H1 (cell line): ENCODE results near the gene PTPRD. TPM values are rescaled to one million over a fixed set of nuclear protein-coding genes. Genes with fewer than 3 reads are reported as not detected.

Experiments used
- CTCF ChIA-PET: fragments of 300-600 bp; sonication (Branson Sonifier 250); formaldehyde crosslinking; loops from one replicate; lab custom pipeline; 2021; ENCODE audit not compliant: partially characterized antibody; lab: Charles Lee
- POLR2A ChIA-PET: fragments of 300-600 bp; sonication (Branson Sonifier 250); formaldehyde crosslinking; loops from one replicate; lab custom pipeline; 2021; ENCODE audit warnings: inconsistent platforms; ENCODE audit not compliant: partially characterized antibody; lab: Charles Lee
- DNase-seq, 2 experiments: peaks; one replicate each; pipeline versions ENCODE4 v3.0.0 to v3.0.0-alpha.2; 2010 to 2022; ENCODE audit warnings: low spot score in 2 of 2, low read depth in 1 of 2, mixed read lengths in 1 of 2
- FAIRE-seq: peaks from 2 replicates; lab custom pipeline; 2011; peaks lifted over from hg19 to GRCh38; lab: Jason Lieb, UNC
- H2AFZ ChIP-seq: 2 replicates; pipeline ENCODE4 v1.8.1; 2012; ENCODE audit warnings: low read length, inconsistent platforms
- H2AK5ac ChIP-seq: 2 replicates; pipeline ENCODE4 v1.6.1; 2013; ENCODE audit warnings: low read depth, low read length
- H2BK120ac ChIP-seq: replicated peaks from 2 replicates; pipeline ENCODE3; 2013; ENCODE audit warnings: low read depth, low read length, inconsistent platforms
- H2BK12ac ChIP-seq: 2 replicates; pipeline ENCODE4 v1.6.1; 2013; ENCODE audit warnings: low read depth, low read length
- H2BK15ac ChIP-seq: 2 replicates; pipeline ENCODE4 v1.6.1; 2013; ENCODE audit warnings: low read length
- H2BK20ac ChIP-seq: 2 replicates; pipeline ENCODE4 v1.6.1; 2013; ENCODE audit warnings: low read length
- H2BK5ac ChIP-seq: 2 replicates; pipeline ENCODE4 v1.6.1; 2013; ENCODE audit warnings: low read depth, low read length
- H3K14ac ChIP-seq: 2 replicates; pipeline ENCODE4 v1.6.1; 2013; ENCODE audit warnings: inconsistent platforms; ENCODE audit not compliant: insufficient read length
- H3K18ac ChIP-seq: 2 replicates; pipeline ENCODE4 v1.6.1; 2013; ENCODE audit warnings: low read length; ENCODE audit errors: extremely low read depth
- H3K23ac ChIP-seq: 2 replicates; pipeline ENCODE4 v1.6.1; 2013; ENCODE audit warnings: inconsistent platforms; ENCODE audit not compliant: insufficient read length
- H3K23me2 ChIP-seq: 2 replicates; pipeline ENCODE4 v1.6.1; 2013; ENCODE audit warnings: low read depth, low read length
- H3K27ac ChIP-seq: 2 replicates; pipeline ENCODE4 v1.6.1; 2011; ENCODE audit warnings: low read depth, low read length, inconsistent platforms
- H3K27me3 ChIP-seq, 4 experiments: replicated peaks in 1 of 4; 1 replicate in 1 of 4; 2 replicates in 3 of 4; pipeline versions ENCODE4 v1.6.1 to v1.8.1; 2011 to 2013; ENCODE audit warnings: low read length in 3 of 4, mild to moderate bottlenecking in 3 of 4, inconsistent platforms in 2 of 4, mixed read lengths in 2 of 4, moderate library complexity in 1 of 4; ENCODE audit not compliant: control insufficient read depth in 3 of 4, insufficient read depth in 3 of 4; ENCODE audit errors: extremely low read depth in 1 of 4
- H3K36me3 ChIP-seq, 4 experiments: 2 replicates each; pipeline versions ENCODE4 v1.6.1 to v1.8.1; 2011 to 2013; ENCODE audit warnings: mild to moderate bottlenecking in 4 of 4, low read length in 3 of 4, moderate library complexity in 2 of 4, control low read depth in 1 of 4, inconsistent platforms in 1 of 4; ENCODE audit not compliant: insufficient read depth in 4 of 4, control insufficient read depth in 2 of 4
- H3K4ac ChIP-seq: replicated peaks from 2 replicates; pipeline ENCODE3; 2013; ENCODE audit warnings: low read length, low read depth, mixed read lengths, inconsistent platforms; ENCODE audit not compliant: insufficient read length
- H3K4me1 ChIP-seq, 4 experiments: replicated peaks in 1 of 4; 1 replicate in 1 of 4; 2 replicates in 3 of 4; pipeline versions ENCODE4 v1.6.1 to v1.8.1; 2011 to 2013; ENCODE audit warnings: low read length in 3 of 4, inconsistent platforms in 2 of 4, mixed read lengths in 1 of 4; ENCODE audit not compliant: insufficient read depth in 4 of 4, control insufficient read depth in 3 of 4
- H3K4me2 ChIP-seq, 2 experiments: 2 replicates each; pipeline versions ENCODE4 v1.6.1 to v1.8.1; 2011 to 2013; ENCODE audit warnings: low read depth in 2 of 2, low read length in 2 of 2, control low read depth in 1 of 2, inconsistent platforms in 1 of 2, mild to moderate bottlenecking in 1 of 2; ENCODE audit not compliant: insufficient read depth in 1 of 2
- H3K4me3 ChIP-seq, 4 experiments: fragments of 200-600, 300-600 bp in 1 of 4; sonication (generic), shearing (Covaris generic), sonication (Bioruptor Twin) in 1 of 4; 2 replicates each; pipeline versions ENCODE4 v1.5.1 to v1.8.1; 2011 to 2016; ENCODE audit warnings: low read length in 4 of 4, low read depth in 3 of 4, control low read depth in 2 of 4, inconsistent platforms in 2 of 4, mild to moderate bottlenecking in 2 of 4, mixed read lengths in 1 of 4, moderate library complexity in 1 of 4; ENCODE audit not compliant: insufficient read depth in 2 of 4; ENCODE audit errors: extremely low read depth in 1 of 4
- H3K56ac ChIP-seq: replicated peaks from 2 replicates; pipeline ENCODE3; 2013; ENCODE audit warnings: low read depth, mild to moderate bottlenecking, mixed read lengths, low read length, inconsistent platforms; ENCODE audit not compliant: insufficient read length
- H3K79me1 ChIP-seq: 2 replicates; pipeline ENCODE4 v1.6.1; 2013; ENCODE audit warnings: low read depth, low read length, control low read depth
- H3K79me2 ChIP-seq, 2 experiments: 2 replicates each; pipeline versions ENCODE4 v1.6.1 to v1.8.1; 2012 to 2013; ENCODE audit warnings: low read length in 2 of 2, mild to moderate bottlenecking in 2 of 2, inconsistent platforms in 1 of 2; ENCODE audit not compliant: insufficient read depth in 2 of 2, control insufficient read depth in 1 of 2
- H3K9ac ChIP-seq, 4 experiments: replicated peaks in 1 of 4; 1 replicate in 1 of 4; 2 replicates in 3 of 4; pipeline versions ENCODE4 v1.6.1 to v1.8.1; 2011 to 2013; ENCODE audit warnings: low read depth in 3 of 4, low read length in 3 of 4, control low read depth in 2 of 4, mild to moderate bottlenecking in 2 of 4, moderate library complexity in 2 of 4, inconsistent platforms in 1 of 4; ENCODE audit errors: extremely low read depth in 1 of 4
- H3K9me3 ChIP-seq, 2 experiments: 2 replicates each; pipeline versions ENCODE4 v1.6.1 to v1.8.1; 2012 to 2013; ENCODE audit warnings: mild to moderate bottlenecking in 2 of 2, moderate library complexity in 2 of 2, control low read depth in 1 of 2, inconsistent platforms in 1 of 2, low read depth in 1 of 2, low read length in 1 of 2, mixed read lengths in 1 of 2; ENCODE audit not compliant: insufficient read depth in 2 of 2
- H4K20me1 ChIP-seq, 2 experiments: replicated peaks in 1 of 2; 2 replicates each; pipeline versions ENCODE3 to v1.8.1; 2011 to 2013; ENCODE audit warnings: inconsistent platforms in 2 of 2, low read length in 2 of 2, mild to moderate bottlenecking in 1 of 2; ENCODE audit not compliant: insufficient read depth in 2 of 2, control insufficient read depth in 1 of 2
- H4K5ac ChIP-seq: 2 replicates; pipeline ENCODE4 v1.6.1; 2013; ENCODE audit warnings: low read length, low read depth, mixed read lengths, inconsistent platforms; ENCODE audit not compliant: insufficient read length
- H4K8ac ChIP-seq: 2 replicates; pipeline ENCODE4 v1.8.0; 2013; ENCODE audit warnings: mild to moderate bottlenecking, moderate library complexity, low read length, inconsistent platforms; ENCODE audit not compliant: insufficient read depth; ENCODE audit errors: extremely low read depth
- H4K91ac ChIP-seq: replicated peaks from 2 replicates; pipeline ENCODE3; 2013; ENCODE audit warnings: low read length, mixed read lengths, inconsistent platforms; ENCODE audit not compliant: insufficient read length
- FOSL1 ChIP-seq: IDR thresholded peaks from 2 replicates; pipeline ENCODE4 v1.6.1; 2011; ENCODE audit warnings: mild to moderate bottlenecking, low read depth, low read length, moderate library complexity; ENCODE audit not compliant: insufficient read depth
- HDAC6 ChIP-seq: IDR thresholded peaks from one replicate; pipeline ENCODE4 v1.7.1; 2012; ENCODE audit warnings: low read depth, mild to moderate bottlenecking, inconsistent platforms, low read length, moderate library complexity
- MAFK ChIP-seq: IDR thresholded peaks from 2 replicates; pipeline ENCODE4 v1.6.1; 2012; ENCODE audit warnings: low read depth, mild to moderate bottlenecking, improper control_type of control experiment, low read length
- RBBP5 ChIP-seq: IDR thresholded peaks from 2 replicates; pipeline ENCODE4 v1.7.1; 2012; ENCODE audit warnings: low read depth, mild to moderate bottlenecking, inconsistent platforms, low read length, moderate library complexity, borderline replicate concordance
- RNF2 ChIP-seq: fragments of 200-900, 300-1000 bp; sonication (generic); IDR thresholded peaks from 2 replicates; pipeline ENCODE4 v1.7.1; 2016; ENCODE audit warnings: borderline replicate concordance, low read depth, mild to moderate bottlenecking, antibody characterized with exemption, low read length; ENCODE audit not compliant: poor library complexity, severe bottlenecking; ENCODE audit errors: missing control alignments
- SAP30 ChIP-seq: fragments of 300-600 bp; sonication (generic); IDR thresholded peaks from 2 replicates; pipeline ENCODE4 v1.7.1; 2012; ENCODE audit warnings: low read length, moderate library complexity, mild to moderate bottlenecking, inconsistent platforms; ENCODE audit not compliant: insufficient read depth, insufficient replicate concordance
- SIN3A ChIP-seq, 2 experiments: IDR thresholded peaks in 1 of 2; conservative IDR thresholded peaks in 1 of 2; 2 replicates each; pipeline ENCODE4 v1.6.1; 2011 to 2012; ENCODE audit warnings: low read length in 2 of 2, improper control_type of control experiment in 1 of 2, low read depth in 1 of 2, mild to moderate bottlenecking in 1 of 2
- SP2 ChIP-seq: IDR thresholded peaks from 2 replicates; pipeline ENCODE4 v1.6.1; 2012; ENCODE audit warnings: mild to moderate bottlenecking, low read length, inconsistent platforms
- SP4 ChIP-seq: IDR thresholded peaks from 2 replicates; pipeline ENCODE4 v1.6.1; 2012; ENCODE audit warnings: low read length, inconsistent platforms
- TBP ChIP-seq: IDR thresholded peaks from 2 replicates; pipeline ENCODE4 v1.6.1; 2011; ENCODE audit warnings: low read depth, low read length, improper control_type of control experiment
- WGBS, 2 experiments: shearing (Covaris generic) in 1 of 2; methylation state at CpG; one replicate each; pipeline versions ENCODE4 v1.1.6 to v1.1.7; 2013 to 2015; ENCODE audit warnings: low lambda C conversion rate in 2 of 2, mixed read lengths in 2 of 2, inconsistent platforms in 1 of 2, low coverage in 1 of 2, missing lambda C conversion rate in 1 of 2; ENCODE audit not compliant: insufficient replicate concordance in 2 of 2, insufficient coverage in 1 of 2, insufficient read length in 1 of 2; ENCODE audit errors: extremely low coverage in 1 of 2, missing lambda C conversion rate in 1 of 2; 5-methylcytosine and 5-hydroxymethylcytosine counted together
- polyA plus RNA-seq, 7 experiments: library from polyadenylated mRNA; depleted of rRNA in 3 of 7; stranded (reverse) in 5 of 7; unstranded in 2 of 7; fragments of >200 nt in 5 of 7; fragments of 200-250 nt in 2 of 7; gene quantifications; 1 replicate in 5 of 7; 2 replicates in 1 of 7; 4 replicates in 1 of 7; pipeline versions ENCODE4 v1.2.1 to v1.2.3, GENCODE V29; 2011 to 2013; ENCODE audit warnings: missing spikeins in 2 of 7, mixed read lengths in 2 of 7
- total RNA-seq: library from RNA; stranded (reverse); fragmentation: NEBNext Ultra II Directional; extraction: Animal tissue kit (Norgen Biotek cat#: 25700); gene quantifications from 2 replicates; pipeline ENCODE4 v1.2.1, GENCODE V29; 2021

The PTPRD gene
- total and polyA plus RNA-seq, 2 of the 8 experiments (the other 6 are each of a cell fraction or from before 2014, with no cell fraction given) = 17.2 to 77.0 TPM

- POLR2A ChIA-PET = no interaction called here
- FAIRE-seq (no peak), DNase-seq (no peak)
- Histone ChIP-seq H3K4ac (no peak overlapping the region), H2BK5ac (no peak overlapping the region), H3K27me3 (no peaks in the 10 kb centered on the region), H2BK20ac (no peak overlapping the region), H3K18ac (no peak overlapping the region), H2BK120ac (no peak overlapping the region), H3K56ac (no peak overlapping the region), H2BK12ac (no peak overlapping the region), H3K79me2 (no peaks in the 10 kb centered on the region), H4K8ac (no peak overlapping the region), H3K23ac (no peak overlapping the region), H2AK5ac (no peak overlapping the region), H4K20me1 (no peaks in the 10 kb centered on the region), H3K4me3 (no peak overlapping the region), H2AFZ (no peak overlapping the region)
- CTCF ChIA-PET = no interaction called here
- TF ChIP-seq SP4 (no peak), RBBP5 (no peak), FOSL1 (no peak), TBP (no peak), SAP30 (no peak), RNF2 (no peak), SIN3A (conservative IDR thresholded peaks at IDR 0.05 in 1 of 2, IDR thresholded peaks at IDR 0.05 in 1 of 2; ENCODE audit: low read depth in 1 of 2, low read length in 2 of 2) (no peak), HDAC6 (no peak), SP2 (no peak), MAFK (no peak)
- TF ChIP-seq, all 59 proteins: peak for 0
- H3K4me1 ChIP-seq = no peaks in the 10 kb centered on the region
- no peak overlapping the region for H3K9ac ChIP-seq
- no peak overlapping the region for H3K27ac ChIP-seq
- H3K4me2 ChIP-seq = no peak overlapping the region
- H3K79me1 ChIP-seq = no peaks in the 10 kb centered on the region
- whole genome bisulfite sequencing, 2 experiments = 90% methylated on average over 4 of the region's 4 CpGs; no CpG with 5 or more reads in 1 of the 2 experiments
- H2BK15ac ChIP-seq = no peak overlapping the region
- no peaks in the 10 kb centered on the region for H3K9me3 ChIP-seq
- H3K23me2 ChIP-seq = no peaks in the 10 kb centered on the region
- H3K36me3 ChIP-seq = no peaks in the 10 kb centered on the region
- no peak overlapping the region for H4K5ac ChIP-seq
- no peak overlapping the region for H4K91ac ChIP-seq
- no peak overlapping the region for H3K14ac ChIP-seq
These were observed 7.4 kb downstream of the PTPRD start for GRCh38 chr9:10605388-10605787.
